Measurements from ENCODE around the gene PLXNA3.

- TF ChIP-seq, protein P1, sequence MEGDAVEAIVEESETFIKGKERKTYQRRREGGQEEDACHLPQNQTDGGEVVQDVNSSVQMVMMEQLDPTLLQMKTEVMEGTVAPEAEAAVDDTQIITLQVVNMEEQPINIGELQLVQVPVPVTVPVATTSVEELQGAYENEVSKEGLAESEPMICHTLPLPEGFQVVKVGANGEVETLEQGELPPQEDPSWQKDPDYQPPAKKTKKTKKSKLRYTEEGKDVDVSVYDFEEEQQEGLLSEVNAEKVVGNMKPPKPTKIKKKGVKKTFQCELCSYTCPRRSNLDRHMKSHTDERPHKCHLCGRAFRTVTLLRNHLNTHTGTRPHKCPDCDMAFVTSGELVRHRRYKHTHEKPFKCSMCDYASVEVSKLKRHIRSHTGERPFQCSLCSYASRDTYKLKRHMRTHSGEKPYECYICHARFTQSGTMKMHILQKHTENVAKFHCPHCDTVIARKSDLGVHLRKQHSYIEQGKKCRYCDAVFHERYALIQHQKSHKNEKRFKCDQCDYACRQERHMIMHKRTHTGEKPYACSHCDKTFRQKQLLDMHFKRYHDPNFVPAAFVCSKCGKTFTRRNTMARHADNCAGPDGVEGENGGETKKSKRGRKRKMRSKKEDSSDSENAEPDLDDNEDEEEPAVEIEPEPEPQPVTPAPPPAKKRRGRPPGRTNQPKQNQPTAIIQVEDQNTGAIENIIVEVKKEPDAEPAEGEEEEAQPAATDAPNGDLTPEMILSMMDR (IDR thresholded peaks at IDR 0.05) = no peak
- TF ChIP-seq POLR2A (IDR thresholded peaks at IDR 0.05) = no peak
Measured at GRCh38 chrX:154481195-154481594, 23.1 kb downstream of the PLXNA3 start.

Measured in Peyer's patch (tissue), 4 donors.